Keratinocyte (primary cell): ENCODE data around the gene OXSR1. TPM values are rescaled to one million over a fixed set of nuclear protein-coding genes. Genes with fewer than 3 reads are reported as not detected.
A peak's percentile ranks its signal among the peaks of the same experiment; 100 is the strongest.

Experiments
- DNase-seq: peaks from one replicate; pipeline ENCODE4 v3.0.0-alpha.2; 2011; ENCODE audit warnings: low read depth, missing footprints, low spot score
- FAIRE-seq: peaks from 2 replicates; lab custom pipeline; 2011; peaks lifted over from hg19 to GRCh38; lab: Jason Lieb, UNC
- H2AFZ ChIP-seq: 2 replicates; pipeline ENCODE4 v1.6.0; 2012; ENCODE audit warnings: low read length, control low read depth, inconsistent platforms; ENCODE audit not compliant: control insufficient read depth
- H3K27ac ChIP-seq: 2 replicates; pipeline ENCODE4 v1.5.1; 2011; ENCODE audit warnings: low read length; ENCODE audit not compliant: control insufficient read depth, insufficient read depth
- H3K27me3 ChIP-seq: 3 replicates; pipeline ENCODE4 v1.6.0; 2011; ENCODE audit warnings: low read length; ENCODE audit not compliant: control insufficient read depth, insufficient read depth; ENCODE audit errors: extremely low read depth
- H3K36me3 ChIP-seq, 2 experiments: 2 replicates in 1 of 2; 3 replicates in 1 of 2; pipeline ENCODE4 v1.5.1; 2011; ENCODE audit warnings: low read length in 2 of 2, mild to moderate bottlenecking in 1 of 2; ENCODE audit not compliant: control insufficient read depth in 2 of 2, insufficient read depth in 2 of 2; ENCODE audit errors: extremely low read depth in 1 of 2
- H3K4me1 ChIP-seq: 3 replicates; pipeline ENCODE4 v1.5.1; 2011; ENCODE audit warnings: low read length; ENCODE audit not compliant: control insufficient read depth, insufficient read depth; ENCODE audit errors: extremely low read depth
- H3K4me2 ChIP-seq: 3 replicates; pipeline ENCODE4 v1.6.0; 2011; ENCODE audit warnings: low read depth, low read length; ENCODE audit not compliant: control insufficient read depth, insufficient read depth; ENCODE audit errors: extremely low read depth
- H3K4me3 ChIP-seq, 3 experiments: fragments of 200-600 bp in 1 of 3; sonication (generic) in 1 of 3; 2 replicates in 2 of 3; 3 replicates in 1 of 3; pipeline ENCODE4 v1.5.1; 2011 to 2016; ENCODE audit warnings: low read length in 3 of 3, mild to moderate bottlenecking in 3 of 3, control low read depth in 2 of 3, inconsistent platforms in 1 of 3, low read depth in 1 of 3, mixed read lengths in 1 of 3, mixed run types in 1 of 3, moderate library complexity in 1 of 3; ENCODE audit not compliant: control insufficient read depth in 2 of 3, insufficient read depth in 2 of 3; ENCODE audit errors: extremely low read depth in 1 of 3
- H3K79me2 ChIP-seq: 2 replicates; pipeline ENCODE4 v1.6.0; 2012; ENCODE audit warnings: low read length; ENCODE audit not compliant: control insufficient read depth, insufficient read depth
- H3K9ac ChIP-seq: 3 replicates; pipeline ENCODE4 v1.6.0; 2011; ENCODE audit warnings: low read length; ENCODE audit not compliant: control insufficient read depth, insufficient read depth; ENCODE audit errors: extremely low read depth
- H3K9me1 ChIP-seq: 3 replicates; pipeline ENCODE4 v1.6.0; 2011; ENCODE audit warnings: low read length; ENCODE audit not compliant: control insufficient read depth, insufficient read depth; ENCODE audit errors: extremely low read depth
- H3K9me3 ChIP-seq: 2 replicates; pipeline ENCODE4 v1.5.1; 2012; ENCODE audit warnings: low read depth, low read length; ENCODE audit not compliant: control insufficient read depth
- H4K20me1 ChIP-seq: 3 replicates; pipeline ENCODE4 v1.6.0; 2011; ENCODE audit warnings: low read length; ENCODE audit not compliant: control insufficient read depth, insufficient read depth; ENCODE audit errors: extremely low read depth
- CTCF ChIP-seq, 3 experiments: IDR thresholded peaks in 1 of 3; conservative IDR thresholded peaks in 1 of 3; optimal IDR thresholded peaks in 1 of 3; 2 replicates in 2 of 3; 3 replicates in 1 of 3; pipeline versions ENCODE3 to v1.5.1; 2011; ENCODE audit warnings: low read length in 3 of 3, mild to moderate bottlenecking in 3 of 3, moderate library complexity in 2 of 3, control low read depth in 1 of 3, inconsistent platforms in 1 of 3; ENCODE audit not compliant: insufficient read depth in 2 of 3; ENCODE audit errors: extremely low read depth in 1 of 3
- EZH2 ChIP-seq: IDR thresholded peaks from one replicate; pipeline ENCODE4 v1.6.1; 2012; ENCODE audit warnings: inconsistent platforms, mild to moderate bottlenecking, low read length, moderate library complexity
- dilution Hi-C: fragments of 300-500 bp; cut with MboI; formaldehyde crosslinking; loops from one replicate; pipeline ENCODE4 v1.7.0; 2020; ENCODE audit warnings: low sequenced_read_pairs; ENCODE audit not compliant: extremely low pct_ligation_motif_present
- polyA minus RNA-seq, 3 experiments: library from RNA; depleted of rRNA, polyadenylated mRNA; stranded (reverse); fragments of >200 nt; gene quantifications; 1 replicate in 1 of 3; 2 replicates in 1 of 3; 3 replicates in 1 of 3; pipeline ENCODE4 v1.2.3, GENCODE V29; 2011
- polyA plus RNA-seq, 5 experiments: library from polyadenylated mRNA; depleted of rRNA in 3 of 5; stranded (reverse) in 3 of 5; stranded (forward) in 1 of 5; unstranded in 1 of 5; fragments of >200 nt; gene quantifications; 1 replicate in 1 of 5; 2 replicates in 3 of 5; 3 replicates in 1 of 5; pipeline versions ENCODE4 v1.2.1 to v1.2.3, GENCODE V29; 2011 to 2012; ENCODE audit warnings: missing spikeins in 2 of 5, low read depth in 1 of 5, low replicate concordance in 1 of 5

The OXSR1 gene
- polyA plus RNA-seq (60.8 to 77.0 TPM (median 61.9 TPM) in 3 replicates), polyA minus RNA-seq (31.5 to 73.8 TPM (median 53.2 TPM) in 3 replicates)
- polyA plus RNA-seq (2011; ENCODE audit: low read depth): 29.8 TPM
- polyA plus RNA-seq (2011; cell fraction: cytosol; rRNA removed): 44.6 and 75.2 TPM in 2 replicates
- polyA plus RNA-seq (2011; cell fraction: nucleus; rRNA removed): 83.6 and 108 TPM in 2 replicates
- 50.3 and 54.7 TPM in 2 replicates for polyA plus RNA-seq (2012; ENCODE audit: low replicate concordance)
- 62.2 TPM for polyA minus RNA-seq (2011; cell fraction: cytosol; rRNA and poly(A)+ RNA removed)
- polyA minus RNA-seq (2011; cell fraction: nucleus; rRNA and poly(A)+ RNA removed): 59.6 and 108 TPM in 2 replicates

GRCh38 chr3:38164952-38165721 lies at the start of gene OXSR1:
Gene OXSR1, plus strand, starts transcription at chr3:38165537. Its CDS starts 340 bp downstream, at chr3:38165877.
- H2AFZ ChIP-seq: peak within 1 kb of the TSS; percentile 91
- FAIRE-seq: peak; percentile 95

GRCh38 chr3:38115645-38116427 lies 49.5 kb upstream of the OXSR1 start:
- no peak for DNase-seq
- H3K27ac ChIP-seq: no peak overlapping the region
- H3K4me3 ChIP-seq: no peak overlapping the region
- H3K27me3 ChIP-seq: no peaks in the 10 kb centered on the region
- H3K36me3 ChIP-seq: peaks cover 2 to 4% of the 10 kb centered on the region in 2 experiments
- H2AFZ ChIP-seq: no peak overlapping the region
- no peaks in the 10 kb centered on the region for H3K79me2 ChIP-seq
- no peaks in the 10 kb centered on the region for H3K9me1 ChIP-seq
- no peak overlapping the region for H3K4me2 ChIP-seq
- no peak overlapping the region for H3K9ac ChIP-seq
- dilution Hi-C loops: no loop called here
- no peak for TF ChIP-seq EZH2
- TF ChIP-seq CTCF (optimal IDR thresholded peaks at IDR 0.05 in 1 of 3, IDR thresholded peaks at IDR 0.05 in 1 of 3, conservative IDR thresholded peaks at IDR 0.05 in 1 of 3; ENCODE audit: extremely low read depth in 1 of 3, insufficient read depth in 2 of 3, low read length in 3 of 3): no peak
- no peaks in the 10 kb centered on the region for H3K4me1 ChIP-seq
- FAIRE-seq: no peak
- H4K20me1 ChIP-seq: no peaks in the 10 kb centered on the region
- no peaks in the 10 kb centered on the region for H3K9me3 ChIP-seq

More at GRCh38 chr3:38164952-38165721, at the start of gene OXSR1:
- peak; percentile 97 for DNase-seq
- Histone ChIP-seq H3K36me3 (no peaks in the 10 kb centered on the region), H3K79me2 (peaks cover 40% of the 10 kb centered on the region), H3K4me3 (peak within 1 kb of the TSS; percentile 86 to 89 (median 89)), H3K4me2 (peak within 1 kb of the TSS; percentile 95), H4K20me1 (no peaks in the 10 kb centered on the region), H3K9ac (peak within 1 kb of the TSS; percentile 88), H3K4me1 (peaks cover 22% of the 10 kb centered on the region), H3K27me3 (no peaks in the 10 kb centered on the region), H3K9me1 (no peaks in the 10 kb centered on the region), H3K9me3 (no peaks in the 10 kb centered on the region), H3K27ac (peak within 1 kb of the TSS; percentile 99)
- dilution Hi-C loops: no loop called here
- no peak for TF ChIP-seq EZH2
- TF ChIP-seq CTCF (optimal IDR thresholded peaks at IDR 0.05 in 1 of 3, IDR thresholded peaks at IDR 0.05 in 1 of 3, conservative IDR thresholded peaks at IDR 0.05 in 1 of 3; ENCODE audit: extremely low read depth in 1 of 3, insufficient read depth in 2 of 3, low read length in 3 of 3): no peak
